HCT116 (cell line): ENCODE data around the gene TNFRSF21. TPM values are rescaled to one million over a fixed set of nuclear protein-coding genes. Genes with fewer than 3 reads are reported as not detected.

Source experiments
- ATAC-seq: fragments of 200-7000 bp; cut with Tn5 transposase; 2 replicates; pipeline ENCODE4 v1.9.1; 2020; ENCODE audit warnings: mild to moderate bottlenecking, moderate library complexity
- BruUV-seq: library from RNA; stranded (reverse); fragments of 400-500 nt; replicated peaks from 2 replicates; lab custom pipeline; 2021; lab: Mats Ljungman, UMichigan
- CTCF ChIA-PET: fragments of 300-600 bp; sonication (Branson Sonifier 250); formaldehyde crosslinking; loops from one replicate; lab custom pipeline; 2021; ENCODE audit warnings: antibody characterized with exemption; lab: Charles Lee
- POLR2A ChIA-PET: fragments of 300-600, 350-600 bp; sonication (Branson Sonifier 250); formaldehyde crosslinking; loops from one replicate; lab custom pipeline; 2021; ENCODE audit warnings: antibody characterized with exemption; lab: Charles Lee
- RAD21 ChIA-PET, 2 experiments: fragments of 300-600 bp; sonication (Branson Sonifier 250); formaldehyde crosslinking; loops; one replicate each; lab custom pipeline; 2023; ENCODE audit warnings: low total read pairs in 2 of 2; ENCODE audit not compliant: uncharacterized antibody in 2 of 2, unreplicated experiment in 2 of 2, low non-redundant PET in 1 of 2; lab: Charles Lee
- DNase-seq: peaks from one replicate; pipeline ENCODE4 v3.0.0-alpha.2; 2010; ENCODE audit warnings: low read depth, low spot score
- H2AFZ ChIP-seq: fragments of 200-600 bp; shearing (Covaris generic), sonication (generic); 2 replicates; pipeline ENCODE4 v1.6.1; 2017; ENCODE audit warnings: low read depth, mixed run types, mixed read lengths, antibody characterized with exemption, low read length; ENCODE audit not compliant: poor library complexity, severe bottlenecking
- H3K27ac ChIP-seq: 2 replicates; pipeline ENCODE4 v1.5.1; 2012; ENCODE audit warnings: low read depth, low read length
- H3K27me3 ChIP-seq: fragments of 200-600 bp; sonication (generic); 2 replicates; pipeline ENCODE4 v1.6.1; 2016; ENCODE audit warnings: mixed run types, low read length, mixed read lengths; ENCODE audit not compliant: insufficient read depth
- H3K36me3 ChIP-seq, 2 experiments: fragments of 200-500 bp in 1 of 2; fragments of 200-600 bp in 1 of 2; sonication (Bioruptor generic) in 1 of 2; sonication (generic) in 1 of 2; 2 replicates each; pipeline versions ENCODE4 v1.5.1 to v1.6.1; 2014 to 2016; ENCODE audit warnings: low read length in 2 of 2, inconsistent platforms in 1 of 2, mixed read lengths in 1 of 2, mixed run types in 1 of 2; ENCODE audit not compliant: insufficient read depth in 2 of 2, control insufficient read depth in 1 of 2
- H3K4me1 ChIP-seq, 2 experiments: fragments of 200-600 bp in 1 of 2; sonication (generic) in 1 of 2; 2 replicates each; pipeline versions ENCODE4 v1.5.1 to v1.6.1; 2012 to 2017; ENCODE audit warnings: low read length in 2 of 2, inconsistent platforms in 1 of 2, mild to moderate bottlenecking in 1 of 2, mixed read lengths in 1 of 2, mixed run types in 1 of 2, moderate library complexity in 1 of 2; ENCODE audit not compliant: insufficient read depth in 2 of 2, control insufficient read depth in 1 of 2
- H3K4me2 ChIP-seq: fragments of 200-600 bp; sonication (generic); 2 replicates; pipeline ENCODE4 v1.6.1; 2017; ENCODE audit warnings: mixed run types, low read length, mixed read lengths
- H3K4me3 ChIP-seq, 2 experiments: fragments of 200-600 bp in 1 of 2; sonication (generic) in 1 of 2; replicated peaks in 1 of 2; 2 replicates each; pipeline ENCODE4 v1.5.1; 2011 to 2016; ENCODE audit warnings: low read length in 2 of 2, control low read depth in 1 of 2, low read depth in 1 of 2, mild to moderate bottlenecking in 1 of 2, mixed read lengths in 1 of 2, mixed run types in 1 of 2
- H3K79me2 ChIP-seq: fragments of 200-600 bp; sonication (generic); 2 replicates; pipeline ENCODE4 v1.6.1; 2017; ENCODE audit warnings: mild to moderate bottlenecking, mixed run types, low read length, moderate library complexity, mixed read lengths; ENCODE audit not compliant: insufficient read depth
- H3K9ac ChIP-seq: fragments of 200-600 bp; sonication (generic); 2 replicates; pipeline ENCODE4 v1.6.1; 2016; ENCODE audit warnings: low read length, mixed read lengths
- H3K9me2 ChIP-seq: fragments of 200-600 bp; sonication (generic), shearing (Covaris generic); 2 replicates; pipeline ENCODE4 v1.6.1; 2017; ENCODE audit warnings: mixed run types, mild to moderate bottlenecking, moderate library complexity; ENCODE audit not compliant: insufficient read depth
- H3K9me3 ChIP-seq, 2 experiments: fragments of 200-500 bp in 1 of 2; fragments of 200-600 bp in 1 of 2; sonication (Bioruptor generic) in 1 of 2; sonication (generic) in 1 of 2; 2 replicates each; pipeline ENCODE4 v1.6.1; 2014 to 2017; ENCODE audit warnings: low read length in 2 of 2, mixed read lengths in 2 of 2, inconsistent platforms in 1 of 2, low read depth in 1 of 2, mild to moderate bottlenecking in 1 of 2, mixed run types in 1 of 2, moderate library complexity in 1 of 2; ENCODE audit not compliant: control insufficient read depth in 1 of 2, insufficient read depth in 1 of 2
- H4K20me1 ChIP-seq: fragments of 200-600 bp; sonication (generic), shearing (Covaris generic); 2 replicates; pipeline ENCODE4 v1.6.1; 2017; ENCODE audit warnings: mixed run types, mild to moderate bottlenecking, moderate library complexity; ENCODE audit not compliant: insufficient read depth
- ATF3 ChIP-seq: IDR thresholded peaks from 2 replicates; pipeline ENCODE4 v1.6.1; 2012
- CBX3 ChIP-seq: IDR thresholded peaks from 2 replicates; pipeline ENCODE4 v1.6.1; 2012; ENCODE audit warnings: low read depth
- CEBPB ChIP-seq: IDR thresholded peaks from 2 replicates; pipeline ENCODE4 v1.6.1; 2012; ENCODE audit warnings: low read depth
- CTCF ChIP-seq, 3 experiments: fragments of 200-600 bp in 1 of 3; sonication (generic) in 1 of 3; IDR thresholded peaks in 2 of 3; conservative IDR thresholded peaks in 1 of 3; 2 replicates each; pipeline ENCODE4 v1.5.1; 2012 to 2017; ENCODE audit warnings: low read depth in 2 of 3, low read length in 2 of 3, antibody characterized with exemption in 1 of 3, borderline replicate concordance in 1 of 3, control low read depth in 1 of 3, mild to moderate bottlenecking in 1 of 3, mixed read lengths in 1 of 3, mixed run types in 1 of 3, moderate library complexity in 1 of 3; ENCODE audit not compliant: insufficient read depth in 1 of 3
- EGR1 ChIP-seq: IDR thresholded peaks from 2 replicates; pipeline ENCODE4 v1.6.1; 2012; ENCODE audit warnings: low read depth
- EZH2 ChIP-seq: fragments of 200-600 bp; sonication (generic); IDR thresholded peaks from 2 replicates; pipeline ENCODE4 v1.6.1; 2017; ENCODE audit warnings: antibody characterized with exemption, mixed run types
- EZH2phosphoT487 ChIP-seq: fragments of 200-600 bp; IDR thresholded peaks from 2 replicates; pipeline ENCODE4 v1.6.1; 2018; ENCODE audit warnings: antibody characterized with exemption, borderline replicate concordance
- FOSL1 ChIP-seq: IDR thresholded peaks from 2 replicates; pipeline ENCODE4 v1.6.1; 2012; ENCODE audit warnings: low read depth
- MAX ChIP-seq: IDR thresholded peaks from 2 replicates; pipeline ENCODE4 v1.6.1; 2012
- POLR2AphosphoS5 ChIP-seq: IDR thresholded peaks from 2 replicates; pipeline ENCODE4 v1.6.1; 2011; ENCODE audit warnings: mild to moderate bottlenecking, low read depth, low read length, moderate library complexity
- SP1 ChIP-seq: IDR thresholded peaks from 2 replicates; pipeline ENCODE4 v1.6.1; 2012; ENCODE audit warnings: low read depth
- SRF ChIP-seq: IDR thresholded peaks from 2 replicates; pipeline ENCODE4 v1.6.1; 2012; ENCODE audit warnings: low read depth
- TCF7L2 ChIP-seq: IDR thresholded peaks from 2 replicates; pipeline ENCODE4 v1.7.0; 2011; ENCODE audit warnings: borderline replicate concordance, inconsistent platforms; ENCODE audit not compliant: insufficient read depth, insufficient read length; ENCODE audit errors: extremely low read depth
- YY1 ChIP-seq: IDR thresholded peaks from 2 replicates; pipeline ENCODE4 v1.6.1; 2011; ENCODE audit warnings: low read length, low read depth, moderate library complexity, mild to moderate bottlenecking; ENCODE audit not compliant: insufficient replicate concordance; ENCODE audit errors: extremely low read depth
- ZBTB33 ChIP-seq: IDR thresholded peaks from 2 replicates; pipeline ENCODE4 v1.6.1; 2011; ENCODE audit warnings: mild to moderate bottlenecking, low read length, moderate library complexity; ENCODE audit not compliant: insufficient replicate concordance; ENCODE audit errors: extremely low read depth
- ZNF274 ChIP-seq: fragments of 200-500 bp; sonication (Bioruptor generic); IDR thresholded peaks from 2 replicates; pipeline ENCODE4 v1.6.1; 2014; ENCODE audit warnings: mild to moderate bottlenecking, low read depth, low read length, inconsistent platforms
- intact Hi-C: fragments of 100-400 bp; cut with micrococcal nuclease; formaldehyde crosslinking; loops from 2 replicates; pipeline ENCODE4 v1.10.0; 2022
- total RNA-seq: library from RNA; stranded (reverse); gene quantifications from one replicate; pipeline ENCODE4 v1.2.1, GENCODE V29; 2021; ENCODE audit not compliant: unreplicated experiment

Gene TNFRSF21
- total RNA-seq, 1 experiment from 2014 or later = 48.3 TPM

GRCh38 chr6:47307362-47308197, 2.1 kb downstream of the TNFRSF21 start (continued):
- TF ChIP-seq ATF3 = no peak
- TF ChIP-seq FOSL1 = no peak

GRCh38 chr6:47306887-47307286, 2.8 kb downstream of the TNFRSF21 start:
- intact Hi-C loops = no loop called here
- TF ChIP-seq SP1 (no peak), TCF7L2 (no peak), MAX (no peak), CBX3 (no peak), CEBPB (no peak), CTCF (IDR thresholded peaks at IDR 0.05 in 2 of 3, conservative IDR thresholded peaks at IDR 0.05 in 1 of 3; ENCODE audit: borderline replicate concordance in 1 of 3, insufficient read depth in 1 of 3, low read depth in 2 of 3, low read length in 2 of 3) (no peak), POLR2AphosphoS5 (no peak), ZBTB33 (no peak), EGR1 (no peak), EZH2 (no peak), SRF (no peak), EZH2phosphoT487 (no peak), ZNF274 (no peak), YY1 (no peak), FOSL1 (no peak)
- DNase-seq (no peak), ATAC-seq (no peak)
- H3K36me3 ChIP-seq = no peaks in the 10 kb centered on the region
- H3K9me2 ChIP-seq = no peaks in the 10 kb centered on the region
- H3K9ac ChIP-seq = no peak overlapping the region
- RAD21 ChIA-PET = no interaction called here
- H3K27ac ChIP-seq = no peak overlapping the region
- H3K4me1 ChIP-seq = peaks cover 6 to 13% of the 10 kb centered on the region in 2 experiments
- POLR2A ChIA-PET = interaction anchor here (1.8 kb wide), 1 partner anchor 14 kb away, joined by 4 read pairs; no protein-coding TSS in a partner anchor
- H3K4me3 ChIP-seq = no peak overlapping the region
- CTCF ChIA-PET = interaction anchor here (1.4 kb wide), 1 partner anchor 209 kb away, joined by 3 read pairs; no protein-coding TSS in a partner anchor
- H2AFZ ChIP-seq = no peak overlapping the region
- H3K79me2 ChIP-seq = peaks cover 73% of the 10 kb centered on the region
- no peaks in the 10 kb centered on the region for H3K27me3 ChIP-seq
- H3K9me3 ChIP-seq = no peaks in the 10 kb centered on the region
- no peak overlapping the region for H3K4me2 ChIP-seq
- H4K20me1 ChIP-seq = 0 out of 2 replicates have a peak, but pooled peaks cover 5% of the 10 kb centered on the region
- BruUV-seq = no TSS peak
